GM23338 (cell line): ENCODE measurements around the gene TSPAN1.

Source experiments
- EZH2 ChIP-seq: fragments of 200-600 bp; sonication (generic); IDR thresholded peaks from one replicate; pipeline ENCODE4 v1.8.0; 2017; ENCODE audit warnings: antibody characterized with exemption, mild to moderate bottlenecking, low read depth; ENCODE audit not compliant: unreplicated experiment
- EZH2phosphoT487 ChIP-seq: fragments of 200-600 bp; sonication (generic); IDR thresholded peaks from one replicate; pipeline ENCODE4 v1.8.1; 2018; ENCODE audit warnings: antibody characterized with exemption; ENCODE audit not compliant: unreplicated experiment
- JUNB ChIP-seq: IDR thresholded peaks from one replicate; pipeline ENCODE4 v1.6.1; 2016; ENCODE audit warnings: antibody characterized with exemption; ENCODE audit not compliant: unreplicated experiment
- POLR2AphosphoS5 ChIP-seq: IDR thresholded peaks from 2 replicates; pipeline ENCODE4 v1.6.1; 2016; ENCODE audit warnings: antibody characterized with exemption, low read depth
- REST ChIP-seq: IDR thresholded peaks from one replicate; pipeline ENCODE4 v1.6.1; 2018; ENCODE audit warnings: antibody characterized with exemption; ENCODE audit not compliant: unreplicated experiment
- TF ChIP-seq, protein P1 (sequence below), 2 experiments: fragments of 200-600 bp in 1 of 2; sonication (generic) in 1 of 2; conservative IDR thresholded peaks; 2 replicates each; pipeline versions ENCODE4 v1.5.1 to v1.6.1; 2016 to 2017; ENCODE audit warnings: antibody characterized with exemption in 2 of 2, low read depth in 2 of 2, mild to moderate bottlenecking in 2 of 2, moderate library complexity in 1 of 2

DNA sequence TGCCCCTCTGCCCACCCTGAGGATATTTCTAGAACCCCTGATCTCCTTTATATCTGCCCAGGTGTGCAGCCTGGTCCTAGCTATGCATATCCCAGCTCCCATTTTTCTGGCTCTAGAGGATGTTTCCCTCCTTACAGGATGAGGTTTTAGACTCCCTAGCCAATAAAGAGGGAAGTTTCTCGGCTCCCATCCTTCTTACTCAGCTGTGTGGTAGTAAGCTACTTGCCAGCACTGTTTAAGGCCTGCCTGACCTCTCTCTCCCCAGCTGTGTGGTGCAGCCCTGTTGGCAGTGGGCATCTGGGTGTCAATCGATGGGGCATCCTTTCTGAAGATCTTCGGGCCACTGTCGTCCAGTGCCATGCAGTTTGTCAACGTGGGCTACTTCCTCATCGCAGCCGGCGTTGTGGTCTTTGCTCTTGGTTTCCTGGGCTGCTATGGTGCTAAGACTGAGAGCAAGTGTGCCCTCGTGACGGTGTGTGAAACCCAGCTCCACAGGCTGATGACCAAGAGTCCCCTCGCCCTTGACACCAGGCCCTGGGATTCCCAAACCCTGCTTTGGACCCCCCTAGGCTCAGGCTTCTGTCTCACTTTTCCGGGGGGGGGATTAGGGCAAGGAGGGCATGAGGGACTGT, 9.2 kb downstream of the TSPAN1 start:
- TF ChIP-seq EZH2: no peak
- no peak for TF ChIP-seq EZH2phosphoT487
- TF ChIP-seq, protein P1, sequence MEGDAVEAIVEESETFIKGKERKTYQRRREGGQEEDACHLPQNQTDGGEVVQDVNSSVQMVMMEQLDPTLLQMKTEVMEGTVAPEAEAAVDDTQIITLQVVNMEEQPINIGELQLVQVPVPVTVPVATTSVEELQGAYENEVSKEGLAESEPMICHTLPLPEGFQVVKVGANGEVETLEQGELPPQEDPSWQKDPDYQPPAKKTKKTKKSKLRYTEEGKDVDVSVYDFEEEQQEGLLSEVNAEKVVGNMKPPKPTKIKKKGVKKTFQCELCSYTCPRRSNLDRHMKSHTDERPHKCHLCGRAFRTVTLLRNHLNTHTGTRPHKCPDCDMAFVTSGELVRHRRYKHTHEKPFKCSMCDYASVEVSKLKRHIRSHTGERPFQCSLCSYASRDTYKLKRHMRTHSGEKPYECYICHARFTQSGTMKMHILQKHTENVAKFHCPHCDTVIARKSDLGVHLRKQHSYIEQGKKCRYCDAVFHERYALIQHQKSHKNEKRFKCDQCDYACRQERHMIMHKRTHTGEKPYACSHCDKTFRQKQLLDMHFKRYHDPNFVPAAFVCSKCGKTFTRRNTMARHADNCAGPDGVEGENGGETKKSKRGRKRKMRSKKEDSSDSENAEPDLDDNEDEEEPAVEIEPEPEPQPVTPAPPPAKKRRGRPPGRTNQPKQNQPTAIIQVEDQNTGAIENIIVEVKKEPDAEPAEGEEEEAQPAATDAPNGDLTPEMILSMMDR (conservative IDR thresholded peaks at IDR 0.05; ENCODE audit: low read depth in 2 of 2): no peak
- no peak for TF ChIP-seq POLR2AphosphoS5
- TF ChIP-seq REST: no peak
- TF ChIP-seq JUNB: no peak
